HepG2 (cell line): ENCODE measurements around the gene IL1RAPL1.

Experiments
- CREM ChIP-seq, 2 experiments: sonication (generic) in 1 of 2; formaldehyde crosslinking in 1 of 2; IDR thresholded peaks; 2 replicates each; pipeline versions ENCODE4 v1.4.0 to v1.6.1; 2016 to 2020; ENCODE audit warnings: antibody characterized with exemption in 1 of 2, mild to moderate bottlenecking in 1 of 2, missing genetic modification reagents in 1 of 2
- CTCF ChIP-seq: sonication (generic); formaldehyde crosslinking; IDR thresholded peaks from 2 replicates; pipeline ENCODE4 v1.5.0; 2020; ENCODE audit warnings: mild to moderate bottlenecking, missing genetic modification reagents, moderate library complexity
- HMG20A ChIP-seq: IDR thresholded peaks from 2 replicates; pipeline ENCODE4 v1.6.1; 2016; ENCODE audit warnings: borderline replicate concordance
- MED1 ChIP-seq: sonication (generic); formaldehyde crosslinking; IDR thresholded peaks from 2 replicates; pipeline ENCODE4 v1.4.0; 2020; ENCODE audit warnings: missing genetic modification reagents
- NR1H2 ChIP-seq: sonication (generic); formaldehyde crosslinking; IDR thresholded peaks from 2 replicates; pipeline ENCODE4 v1.8.1; 2022; ENCODE audit warnings: low read depth, missing genetic modification reagents, borderline replicate concordance
- SUZ12 ChIP-seq: fragments of 150-350 bp; IDR thresholded peaks from 2 replicates; pipeline ENCODE4 v1.6.1; 2014; ENCODE audit warnings: low read depth, low read length
- USF2 ChIP-seq, 2 experiments: sonication (generic) in 1 of 2; formaldehyde crosslinking in 1 of 2; IDR thresholded peaks; 2 replicates each; pipeline versions ENCODE4 v1.5.1 to v1.6.1; 2011 to 2020; ENCODE audit warnings: borderline replicate concordance in 1 of 2, low read depth in 1 of 2, low read length in 1 of 2, mild to moderate bottlenecking in 1 of 2, missing genetic modification reagents in 1 of 2, moderate library complexity in 1 of 2

GRCh38 chrX:29941287-29941686, 1354.0 kb downstream of the IL1RAPL1 start:
- TF ChIP-seq HMG20A (CRISPR knock-in tag) (no peak), MED1 (CRISPR knock-in tag) (no peak), CREM (IDR thresholded peaks at IDR 0.05) (no peak), CREM (CRISPR knock-in tag; IDR thresholded peaks at IDR 0.05) (no peak), SUZ12 (no peak), CTCF (CRISPR knock-in tag) (no peak), NR1H2 (no peak), USF2 (IDR thresholded peaks at IDR 0.05; ENCODE audit: low read depth, low read length) (no peak), USF2 (CRISPR knock-in tag; IDR thresholded peaks at IDR 0.05; ENCODE audit: borderline replicate concordance) (no peak)
